Measurements from ENCODE around the gene MMS22L. TPM values are rescaled to one million over a fixed set of nuclear protein-coding genes. Genes with fewer than 3 reads are reported as not detected.

Gene MMS22L
- total and polyA plus RNA-seq, 10 of the 15 experiments (the other 5 are each of a cell fraction or from before 2014, with no cell fraction given), result 5.0 to 33.9 (median 18.7) TPM

- no TSS peak for BruUV-seq (replicated peaks)
- Histone ChIP-seq H3K36me3 (ENCODE audit: control insufficient read depth in 2 of 2, insufficient read depth in 2 of 2, low read length in 1 of 2) (no peaks in the 10 kb centered on the region), H4K20me1 (ENCODE audit: control insufficient read depth, insufficient read depth) (no peaks in the 10 kb centered on the region), H3K4me3 (no peak overlapping the region), H3K27me3 (replicated peaks in 1 of 2; ENCODE audit: control insufficient read depth in 2 of 2, insufficient read depth in 2 of 2, low read length in 1 of 2) (no peaks in the 10 kb centered on the region; a peak in 1 of 4 replicates), H3K79me2 (ENCODE audit: control insufficient read depth, insufficient read depth, low read length) (no peaks in the 10 kb centered on the region), H3K27ac (ENCODE audit: control insufficient read depth, insufficient read depth) (no peak overlapping the region), H3K4me1 (ENCODE audit: control insufficient read depth, insufficient read depth, low read length) (no peaks in the 10 kb centered on the region), H2AFZ (ENCODE audit: control insufficient read depth, low read depth, low read length) (no peak overlapping the region), H3K9ac (ENCODE audit: control insufficient read depth, insufficient read depth, low read length) (no peak overlapping the region), H3K9me3 (replicated peaks; ENCODE audit: control insufficient read depth, insufficient read depth, low read length) (no peaks in the 10 kb centered on the region), H3K4me2 (ENCODE audit: control insufficient read depth, insufficient read depth) (no peak overlapping the region)
- FAIRE-seq (peak; percentile 52), DNase-seq (ENCODE audit: low read depth, low spot score) (no peak), ATAC-seq (no peak)
- CTCF ChIA-PET, result interaction anchor here (1.2 kb wide), 1 partner anchor 9 kb away, joined by 3 read pairs; no protein-coding TSS in a partner anchor
- POLR2A ChIA-PET, result no interaction called here
- SMC1A ChIA-PET (ENCODE audit: uncharacterized antibody, unreplicated experiment), result interaction anchor here (0.7 to 1.3 kb wide), 3 partner anchors 18 to 37 kb away, joined by 3 read pairs; no protein-coding TSS in a partner anchor
- in situ Hi-C loops (cut with MboI), result no loop called here
- 43% methylated on average over 3 of the region's 3 CpGs for WGBS (ENCODE audit: insufficient coverage, insufficient replicate concordance, low lambda C conversion rate, missing lambda C conversion rate)
- RAD21 ChIA-PET (ENCODE audit: unreplicated experiment), result no interaction called here
- intact Hi-C loops (cut with micrococcal nuclease; ENCODE audit: unreplicated experiment), result no loop called here
- TF ChIP-seq, protein P1, sequence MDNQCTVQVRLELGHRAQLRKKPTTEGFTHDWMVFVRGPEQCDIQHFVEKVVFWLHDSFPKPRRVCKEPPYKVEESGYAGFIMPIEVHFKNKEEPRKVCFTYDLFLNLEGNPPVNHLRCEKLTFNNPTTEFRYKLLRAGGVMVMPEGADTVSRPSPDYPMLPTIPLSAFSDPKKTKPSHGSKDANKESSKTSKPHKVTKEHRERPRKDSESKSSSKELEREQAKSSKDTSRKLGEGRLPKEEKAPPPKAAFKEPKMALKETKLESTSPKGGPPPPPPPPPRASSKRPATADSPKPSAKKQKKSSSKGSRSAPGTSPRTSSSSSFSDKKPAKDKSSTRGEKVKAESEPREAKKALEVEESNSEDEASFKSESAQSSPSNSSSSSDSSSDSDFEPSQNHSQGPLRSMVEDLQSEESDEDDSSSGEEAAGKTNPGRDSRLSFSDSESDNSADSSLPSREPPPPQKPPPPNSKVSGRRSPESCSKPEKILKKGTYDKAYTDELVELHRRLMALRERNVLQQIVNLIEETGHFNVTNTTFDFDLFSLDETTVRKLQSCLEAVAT (IDR thresholded peaks at IDR 0.05), result no peak
- TF ChIP-seq HDAC6 (IDR thresholded peaks at IDR 0.05; ENCODE audit: unreplicated experiment), result no peak
- TF ChIP-seq, protein P2, sequence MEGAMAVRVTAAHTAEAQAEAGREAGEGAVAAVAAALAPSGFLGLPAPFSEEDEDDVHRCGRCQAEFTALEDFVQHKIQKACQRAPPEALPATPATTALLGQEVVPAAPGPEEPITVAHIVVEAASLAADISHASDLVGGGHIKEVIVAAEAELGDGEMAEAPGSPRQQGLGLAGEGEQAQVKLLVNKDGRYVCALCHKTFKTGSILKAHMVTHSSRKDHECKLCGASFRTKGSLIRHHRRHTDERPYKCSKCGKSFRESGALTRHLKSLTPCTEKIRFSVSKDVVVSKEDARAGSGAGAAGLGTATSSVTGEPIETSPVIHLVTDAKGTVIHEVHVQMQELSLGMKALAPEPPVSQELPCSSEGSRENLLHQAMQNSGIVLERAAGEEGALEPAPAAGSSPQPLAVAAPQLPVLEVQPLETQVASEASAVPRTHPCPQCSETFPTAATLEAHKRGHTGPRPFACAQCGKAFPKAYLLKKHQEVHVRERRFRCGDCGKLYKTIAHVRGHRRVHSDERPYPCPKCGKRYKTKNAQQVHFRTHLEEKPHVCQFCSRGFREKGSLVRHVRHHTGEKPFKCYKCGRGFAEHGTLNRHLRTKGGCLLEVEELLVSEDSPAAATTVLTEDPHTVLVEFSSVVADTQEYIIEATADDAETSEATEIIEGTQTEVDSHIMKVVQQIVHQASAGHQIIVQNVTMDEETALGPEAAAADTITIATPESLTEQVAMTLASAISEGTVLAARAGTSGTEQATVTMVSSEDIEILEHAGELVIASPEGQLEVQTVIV (IDR thresholded peaks at IDR 0.05; ENCODE audit: borderline replicate concordance, partially characterized antibody), result no peak
- TF ChIP-seq GABPA (IDR thresholded peaks at IDR 0.05; ENCODE audit: low read depth), result no peak
- TF ChIP-seq, protein P3, sequence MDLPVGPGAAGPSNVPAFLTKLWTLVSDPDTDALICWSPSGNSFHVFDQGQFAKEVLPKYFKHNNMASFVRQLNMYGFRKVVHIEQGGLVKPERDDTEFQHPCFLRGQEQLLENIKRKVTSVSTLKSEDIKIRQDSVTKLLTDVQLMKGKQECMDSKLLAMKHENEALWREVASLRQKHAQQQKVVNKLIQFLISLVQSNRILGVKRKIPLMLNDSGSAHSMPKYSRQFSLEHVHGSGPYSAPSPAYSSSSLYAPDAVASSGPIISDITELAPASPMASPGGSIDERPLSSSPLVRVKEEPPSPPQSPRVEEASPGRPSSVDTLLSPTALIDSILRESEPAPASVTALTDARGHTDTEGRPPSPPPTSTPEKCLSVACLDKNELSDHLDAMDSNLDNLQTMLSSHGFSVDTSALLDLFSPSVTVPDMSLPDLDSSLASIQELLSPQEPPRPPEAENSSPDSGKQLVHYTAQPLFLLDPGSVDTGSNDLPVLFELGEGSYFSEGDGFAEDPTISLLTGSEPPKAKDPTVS (IDR thresholded peaks at IDR 0.05; ENCODE audit: low read depth, low read length), result no peak
- TF ChIP-seq, protein P4, sequence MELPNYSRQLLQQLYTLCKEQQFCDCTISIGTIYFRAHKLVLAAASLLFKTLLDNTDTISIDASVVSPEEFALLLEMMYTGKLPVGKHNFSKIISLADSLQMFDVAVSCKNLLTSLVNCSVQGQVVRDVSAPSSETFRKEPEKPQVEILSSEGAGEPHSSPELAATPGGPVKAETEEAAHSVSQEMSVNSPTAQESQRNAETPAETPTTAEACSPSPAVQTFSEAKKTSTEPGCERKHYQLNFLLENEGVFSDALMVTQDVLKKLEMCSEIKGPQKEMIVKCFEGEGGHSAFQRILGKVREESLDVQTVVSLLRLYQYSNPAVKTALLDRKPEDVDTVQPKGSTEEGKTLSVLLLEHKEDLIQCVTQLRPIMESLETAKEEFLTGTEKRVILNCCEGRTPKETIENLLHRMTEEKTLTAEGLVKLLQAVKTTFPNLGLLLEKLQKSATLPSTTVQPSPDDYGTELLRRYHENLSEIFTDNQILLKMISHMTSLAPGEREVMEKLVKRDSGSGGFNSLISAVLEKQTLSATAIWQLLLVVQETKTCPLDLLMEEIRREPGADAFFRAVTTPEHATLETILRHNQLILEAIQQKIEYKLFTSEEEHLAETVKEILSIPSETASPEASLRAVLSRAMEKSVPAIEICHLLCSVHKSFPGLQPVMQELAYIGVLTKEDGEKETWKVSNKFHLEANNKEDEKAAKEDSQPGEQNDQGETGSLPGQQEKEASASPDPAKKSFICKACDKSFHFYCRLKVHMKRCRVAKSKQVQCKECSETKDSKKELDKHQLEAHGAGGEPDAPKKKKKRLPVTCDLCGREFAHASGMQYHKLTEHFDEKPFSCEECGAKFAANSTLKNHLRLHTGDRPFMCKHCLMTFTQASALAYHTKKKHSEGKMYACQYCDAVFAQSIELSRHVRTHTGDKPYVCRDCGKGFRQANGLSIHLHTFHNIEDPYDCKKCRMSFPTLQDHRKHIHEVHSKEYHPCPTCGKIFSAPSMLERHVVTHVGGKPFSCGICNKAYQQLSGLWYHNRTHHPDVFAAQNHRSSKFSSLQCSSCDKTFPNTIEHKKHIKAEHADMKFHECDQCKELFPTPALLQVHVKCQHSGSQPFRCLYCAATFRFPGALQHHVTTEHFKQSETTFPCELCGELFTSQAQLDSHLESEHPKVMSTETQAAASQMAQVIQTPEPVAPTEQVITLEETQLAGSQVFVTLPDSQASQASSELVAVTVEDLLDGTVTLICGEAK (IDR thresholded peaks at IDR 0.05; ENCODE audit: borderline replicate concordance), result no peak
- no peak for TF ChIP-seq FOXM1 (IDR thresholded peaks at IDR 0.05; ENCODE audit: low read depth, low read length)
- TF ChIP-seq IRF5 (IDR thresholded peaks at IDR 0.05; ENCODE audit: borderline replicate concordance), result no peak
- TF ChIP-seq, protein P5, sequence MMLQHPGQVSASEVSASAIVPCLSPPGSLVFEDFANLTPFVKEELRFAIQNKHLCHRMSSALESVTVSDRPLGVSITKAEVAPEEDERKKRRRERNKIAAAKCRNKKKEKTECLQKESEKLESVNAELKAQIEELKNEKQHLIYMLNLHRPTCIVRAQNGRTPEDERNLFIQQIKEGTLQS (IDR thresholded peaks at IDR 0.05; ENCODE audit: borderline replicate concordance, extremely low read depth, low read depth, low read length), result no peak
- TF ChIP-seq BCL11A (IDR thresholded peaks at IDR 0.05; ENCODE audit: low read depth, low read length), result no peak
Observed at GRCh38 chr6:97095311-97095850, 187.6 kb downstream of the MMS22L start.
